Embryonic facial prominence (tissue), 1 donor: ENCODE results near the gene GLIS1.

Experiments used
- DNase-seq: peaks from one replicate; pipeline ENCODE4 v3.0.0-alpha.2; 2016; ENCODE audit errors: extremely low spot score

The GLIS1 gene

GRCh38 chr1:53617851-53618499 lies 121.0 kb downstream of the GLIS1 start:
- DNase-seq = no peak

GRCh38 chr1:53617382-53617781 lies 121.6 kb downstream of the GLIS1 start:
- no peak for DNase-seq

DNA sequence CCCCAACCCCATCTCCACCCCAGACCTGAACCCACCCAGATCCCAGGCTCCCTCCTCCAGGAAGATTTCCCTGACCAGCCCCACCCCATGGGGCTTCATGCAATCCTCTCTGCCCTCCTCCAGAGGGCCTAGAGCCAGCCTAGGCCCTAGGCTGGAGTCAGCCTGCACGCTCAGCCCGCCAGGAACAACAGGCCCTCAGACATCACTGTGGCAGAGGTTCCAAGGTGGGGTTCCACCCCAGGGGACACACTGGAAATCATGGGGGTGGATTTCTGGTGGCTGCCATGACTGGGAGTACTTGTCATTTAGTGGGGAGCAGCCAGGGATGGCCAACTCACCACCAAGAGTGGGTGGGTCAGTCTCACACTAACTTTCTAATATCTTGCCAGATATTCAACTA lies 122.0 kb downstream of the GLIS1 start:
- no peak for DNase-seq

- DNase-seq = no peak
Measured at GRCh38 chr1:53616511-53616910, 122.5 kb downstream of the GLIS1 start.

DNA sequence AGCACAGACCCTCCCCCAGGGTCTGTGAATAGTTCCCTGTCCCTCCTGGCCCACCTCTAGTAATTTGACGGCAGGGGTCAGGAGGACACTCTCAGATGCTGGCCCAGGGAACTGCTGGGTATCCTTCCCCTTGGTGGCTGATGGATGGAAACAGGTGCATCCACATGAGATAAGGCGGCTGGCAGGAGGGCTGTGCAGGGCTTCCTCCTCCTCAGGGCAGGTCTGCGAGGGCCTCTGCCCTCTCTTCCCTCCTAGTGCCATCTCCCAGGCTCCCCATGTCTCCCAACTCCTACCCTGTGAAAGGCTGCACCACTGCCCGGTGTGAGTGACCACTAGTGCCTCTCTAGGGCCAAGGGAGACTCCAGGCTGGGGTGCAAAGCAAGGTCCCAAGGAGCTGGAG lies 123.9 kb downstream of the GLIS1 start:
- no peak for DNase-seq

DNA sequence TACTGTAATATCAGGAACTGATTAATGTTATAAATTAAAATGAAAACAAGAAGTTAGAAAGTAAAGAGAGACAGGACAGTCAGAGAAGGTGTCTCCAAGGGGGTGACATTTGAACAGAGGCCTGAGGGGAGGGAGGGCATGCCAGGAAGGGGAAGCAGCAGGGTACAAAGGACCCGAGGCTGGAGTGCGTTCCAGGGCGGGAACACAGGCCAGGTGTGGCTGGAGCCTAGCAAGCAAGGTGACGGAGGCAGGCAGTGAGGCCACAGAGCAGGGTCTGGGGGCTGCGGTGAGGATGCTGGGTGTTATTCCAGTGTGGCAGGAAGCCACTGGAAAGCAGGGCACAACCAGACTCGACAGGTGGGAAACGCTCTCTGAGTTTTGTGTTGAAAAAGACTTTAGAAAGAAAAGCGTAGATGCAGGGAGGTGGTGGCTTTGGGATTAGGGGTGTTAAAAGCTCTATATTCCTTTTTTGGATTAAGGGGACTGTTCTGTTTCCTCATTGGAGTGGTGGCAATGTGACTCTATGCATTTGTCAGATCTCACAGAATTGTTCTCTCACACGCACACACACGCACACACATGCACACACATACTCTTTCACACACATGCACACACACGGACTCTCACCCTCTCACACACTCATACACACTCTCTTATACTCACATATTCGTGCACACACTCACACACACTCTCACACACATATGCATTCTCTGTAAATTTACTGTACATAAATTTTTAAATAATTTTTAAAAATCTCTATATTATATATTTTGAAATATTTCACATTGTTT lies 124.5 kb downstream of the GLIS1 start:
- no peak for DNase-seq

DNA sequence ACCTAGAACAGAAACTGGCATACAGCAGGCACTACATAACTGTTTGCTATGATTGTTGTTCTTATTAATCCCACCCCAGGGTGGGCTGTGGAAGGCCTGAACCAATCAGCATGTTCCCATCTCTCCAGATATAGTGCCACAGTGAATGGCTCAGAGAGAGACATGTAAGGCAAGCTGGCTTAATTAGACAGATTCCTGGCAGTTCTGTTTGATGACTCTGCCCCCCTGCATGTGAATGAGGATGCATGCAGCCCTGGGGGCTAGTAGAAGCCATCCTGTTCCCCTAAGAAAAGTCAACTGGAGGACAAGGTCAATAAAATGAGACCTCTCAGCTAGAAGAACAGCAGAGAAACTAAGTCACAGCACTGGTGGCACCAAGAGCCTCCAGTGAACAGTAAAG lies 130.3 kb downstream of the GLIS1 start:
- no peak for DNase-seq

DNA sequence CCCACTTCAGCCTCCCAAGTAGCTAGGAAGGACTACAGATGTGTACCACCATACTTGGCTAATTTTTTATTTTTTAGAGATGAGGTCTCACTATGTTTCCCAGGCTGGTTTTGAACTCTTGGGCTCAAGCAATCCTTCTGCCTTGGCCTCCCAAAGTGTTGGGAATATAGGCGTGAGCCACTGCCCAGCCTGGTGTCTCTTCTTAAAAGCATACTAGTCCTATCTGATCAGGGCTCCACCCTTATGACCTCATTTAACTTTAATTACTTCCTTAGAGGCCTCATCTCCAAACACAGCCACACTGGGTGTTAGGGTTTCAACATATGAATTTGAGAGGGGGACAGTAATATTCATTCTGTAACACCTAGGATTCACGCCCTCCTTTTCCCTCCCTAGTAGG lies 130.9 kb downstream of the GLIS1 start:
- no peak for DNase-seq

GRCh38 chr1:53606651-53607051 lies 132.3 kb downstream of the GLIS1 start:
- no peak for DNase-seq

GRCh38 chr1:53606197-53606596 lies 132.8 kb downstream of the GLIS1 start:
- DNase-seq = no peak

GRCh38 chr1:53605181-53605580 lies 133.8 kb downstream of the GLIS1 start:
- DNase-seq = no peak

DNA sequence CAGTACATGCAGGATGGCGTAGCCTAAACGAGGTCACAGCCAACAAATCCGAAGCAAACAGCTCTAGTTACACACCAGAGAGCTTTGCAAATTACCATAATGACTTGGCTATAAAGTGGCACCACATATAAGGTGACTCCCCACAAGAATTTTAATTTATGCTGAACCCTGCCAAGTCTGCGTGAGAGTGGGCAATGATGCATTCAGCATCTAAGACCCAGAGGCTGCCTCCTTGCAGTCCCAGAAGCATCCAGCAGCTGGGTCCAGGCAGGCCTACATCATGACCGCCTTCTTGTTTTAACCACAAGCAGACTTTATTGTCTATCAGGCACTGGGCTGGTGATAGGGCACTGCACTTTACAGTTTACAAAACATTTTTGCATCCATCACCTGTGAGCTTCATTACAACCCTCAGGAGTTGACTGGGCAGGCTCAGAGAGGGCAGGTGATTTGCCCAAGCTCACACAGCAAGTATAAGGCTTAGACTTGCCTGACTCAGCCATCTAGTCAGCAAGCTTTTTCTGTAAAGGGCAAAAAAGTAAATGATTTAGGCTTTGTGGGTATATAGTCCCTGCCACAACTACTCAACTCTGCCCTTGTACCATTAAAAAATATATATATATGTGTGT lies 134.6 kb downstream of the GLIS1 start:
- DNase-seq = no peak

- no peak for DNase-seq
Measured at GRCh38 chr1:53603431-53603830, 135.5 kb downstream of the GLIS1 start.

DNA sequence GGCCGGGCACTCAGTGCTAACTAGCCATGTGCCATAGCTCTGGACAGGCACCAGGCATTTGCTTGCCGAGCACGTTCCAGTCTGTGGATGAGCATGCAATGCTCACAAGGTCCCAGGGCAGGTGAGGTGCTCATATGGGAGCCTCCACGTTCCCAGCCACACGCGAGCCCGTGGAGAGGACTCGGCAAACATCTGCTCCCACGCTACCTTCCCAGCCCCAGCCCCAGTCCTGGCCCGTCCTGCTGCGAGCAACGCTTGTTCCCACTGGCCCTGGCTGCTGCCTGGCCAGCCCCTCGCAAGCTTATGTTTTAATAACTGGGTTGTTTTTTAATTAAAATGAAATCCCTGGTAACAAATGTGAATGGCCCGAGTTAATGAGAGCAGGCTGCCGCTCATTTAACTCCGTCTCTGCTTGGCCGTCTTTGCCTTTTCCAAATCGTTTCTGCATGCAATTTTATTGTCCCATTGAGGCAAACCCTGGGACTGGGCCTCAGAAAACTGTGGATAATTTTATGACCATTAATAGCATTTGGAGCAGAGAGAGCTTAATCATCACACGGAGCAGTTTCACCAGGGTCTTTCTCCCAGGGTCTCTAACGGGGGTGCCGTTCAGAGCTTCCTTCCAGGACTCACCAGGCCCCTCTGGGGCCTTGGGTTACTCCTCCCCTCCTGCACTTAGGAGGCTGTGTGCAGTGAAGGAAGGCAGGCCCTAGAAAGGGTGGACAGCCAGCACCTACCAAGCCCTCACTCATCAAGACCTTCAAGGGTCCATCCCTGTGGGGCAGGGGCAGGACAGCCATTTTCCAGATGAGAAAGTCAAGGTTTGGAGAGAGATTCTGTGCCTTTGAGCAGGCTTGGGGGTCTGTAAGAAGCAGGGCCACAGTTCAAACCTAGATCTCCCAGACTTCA lies 136.8 kb downstream of the GLIS1 start:
- no peak for DNase-seq

DNA sequence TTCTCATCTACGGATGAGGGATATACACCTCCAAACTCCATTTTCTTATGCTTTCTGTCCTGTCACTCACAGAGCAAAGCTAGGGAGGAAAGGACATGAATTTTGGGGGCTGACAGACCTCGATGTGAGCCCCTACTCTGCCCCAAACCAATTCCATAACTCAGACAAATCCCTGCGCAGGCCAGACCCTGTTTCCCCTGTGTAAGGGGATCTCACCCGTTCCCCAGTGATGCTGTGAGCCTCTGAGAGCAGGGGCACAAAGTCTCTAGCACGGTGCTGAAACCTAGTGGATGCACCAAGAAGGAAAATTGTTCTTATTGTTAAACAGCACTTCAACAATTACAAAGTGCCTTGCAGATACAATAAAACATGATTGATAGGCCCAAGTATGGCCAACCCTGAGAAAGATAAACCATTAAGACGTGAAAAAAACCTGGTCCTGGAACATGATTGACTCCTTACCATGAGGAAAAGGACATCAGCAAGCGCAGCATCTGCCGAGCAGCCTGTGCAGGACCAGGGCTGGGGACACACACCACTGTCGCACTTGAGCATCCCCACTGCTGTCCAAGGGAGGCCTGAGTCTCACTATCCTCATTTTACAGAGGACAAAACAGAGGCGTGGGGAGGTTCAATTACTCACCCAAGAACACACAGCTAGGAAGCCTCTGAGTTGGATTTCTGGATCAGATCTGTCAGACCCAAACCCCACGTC lies 137.8 kb downstream of the GLIS1 start:
- no peak for DNase-seq

GRCh38 chr1:53600561-53600960 lies 138.4 kb downstream of the GLIS1 start:
- DNase-seq = no peak

DNA sequence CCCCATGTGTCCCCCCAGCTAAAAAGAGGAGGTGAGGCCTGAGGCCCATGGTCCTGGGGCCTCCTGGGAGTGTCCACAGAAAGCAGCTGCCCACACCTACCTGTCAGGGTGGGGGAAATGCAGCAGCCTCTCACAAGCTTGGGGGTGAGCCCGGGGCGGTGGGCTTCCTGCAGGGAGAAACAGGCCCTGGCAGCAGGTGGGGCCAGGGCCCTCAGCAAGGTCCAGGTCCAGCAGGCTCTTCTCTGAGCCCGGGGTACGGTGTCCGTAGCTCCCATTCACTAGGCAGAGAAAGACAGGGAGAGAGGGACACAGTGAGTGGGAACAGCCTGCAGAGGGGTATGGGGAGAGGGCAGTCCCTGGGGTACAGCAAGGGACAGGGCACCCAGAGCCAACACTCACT lies 139.0 kb downstream of the GLIS1 start:
- no peak for DNase-seq

DNA sequence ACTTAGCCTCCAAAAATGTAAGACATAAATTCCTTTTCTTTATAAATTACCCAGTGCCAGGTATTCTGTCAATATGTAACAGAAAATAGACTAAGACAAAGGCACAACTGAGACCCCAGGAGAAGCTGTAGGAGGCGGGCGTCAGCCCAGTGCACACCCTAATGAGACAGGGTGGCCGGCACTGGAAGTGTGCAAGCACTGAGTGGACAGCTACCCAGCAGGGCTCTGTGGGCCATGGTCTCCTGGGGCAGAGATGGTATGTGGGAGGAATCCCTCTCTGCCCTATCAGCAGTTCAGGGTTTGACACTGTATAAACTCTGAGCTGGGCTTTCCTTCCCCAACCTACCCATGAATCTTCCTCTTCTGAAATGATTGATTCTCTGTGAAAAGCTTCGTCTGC lies 139.5 kb downstream of the GLIS1 start:
- no peak for DNase-seq

GRCh38 chr1:53598966-53599365 lies 140.0 kb downstream of the GLIS1 start:
- no peak for DNase-seq

DNA sequence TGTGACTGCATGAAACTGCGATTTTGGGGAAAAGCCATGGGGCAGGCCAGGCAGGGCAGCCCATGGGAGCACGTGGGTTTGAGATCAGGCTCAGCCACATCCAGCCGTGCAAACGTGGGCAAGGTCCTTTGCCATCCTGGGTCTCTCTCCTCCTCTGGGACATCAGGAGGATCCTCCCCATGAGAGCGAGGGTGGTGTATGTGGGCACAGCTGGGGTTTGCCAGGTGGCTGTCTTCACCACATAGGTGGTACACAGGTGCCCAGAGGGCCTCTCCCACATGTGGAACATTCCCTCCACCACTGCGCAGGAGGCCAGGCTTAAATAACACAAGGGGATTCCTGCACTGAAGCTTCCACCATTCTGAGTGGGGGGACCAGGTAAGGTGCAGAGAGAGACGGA lies 143.1 kb downstream of the GLIS1 start:
- DNase-seq = no peak

DNA sequence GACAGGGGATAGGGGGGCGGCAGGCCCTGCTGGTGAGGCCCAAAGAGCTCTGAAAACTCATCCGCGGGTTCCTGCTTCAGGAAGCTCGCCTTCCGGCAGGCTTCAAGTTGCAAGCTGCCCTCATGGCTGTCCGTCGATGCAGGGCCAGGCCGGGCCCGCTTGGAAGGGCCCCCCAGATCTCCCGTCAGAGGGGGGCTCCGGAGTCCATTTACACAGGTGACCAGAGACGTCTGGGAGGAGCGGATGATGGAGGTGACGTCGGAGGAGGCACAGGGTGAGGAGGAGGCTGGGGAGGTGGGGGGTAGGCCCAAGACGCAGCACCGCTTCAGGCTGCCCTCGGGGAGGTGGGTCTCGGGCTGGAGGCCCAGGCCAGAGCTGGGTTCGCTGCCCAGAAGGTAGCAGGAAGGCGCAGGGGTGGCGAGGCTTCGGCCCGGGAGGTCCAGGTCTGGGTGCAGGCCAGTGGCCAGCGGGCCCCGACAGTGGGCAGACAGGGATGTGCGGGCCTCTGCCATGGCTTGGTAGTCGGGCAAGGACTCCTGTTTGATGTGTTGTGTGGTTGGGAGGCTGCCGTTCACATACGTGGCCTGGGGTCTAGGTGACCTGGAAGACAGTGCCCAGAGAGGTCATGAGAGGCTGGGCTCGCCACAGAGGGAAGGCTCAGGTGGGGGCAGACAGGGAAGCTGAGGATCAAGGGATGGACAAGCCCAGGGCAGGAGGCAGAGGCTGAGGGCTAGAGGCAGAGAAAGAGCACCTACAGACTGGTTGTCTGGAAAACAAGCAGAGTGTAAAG lies 144.4 kb downstream of the GLIS1 start:
- DNase-seq = no peak
